Endothelial cell of umbilical vein (primary cell): Measurements from ENCODE around the gene TMEM270.

Experiments used
- FOS ChIP-seq: IDR thresholded peaks from 2 replicates; pipeline ENCODE4 v1.6.1; 2011; ENCODE audit warnings: mild to moderate bottlenecking, low read length, moderate library complexity, borderline replicate concordance; ENCODE audit not compliant: insufficient read depth
- MYC ChIP-seq: IDR thresholded peaks from one replicate; pipeline ENCODE4 v1.6.1; 2011; ENCODE audit warnings: mild to moderate bottlenecking, low read depth, low read length
- POLR2A ChIP-seq: IDR thresholded peaks from 2 replicates; pipeline ENCODE4 v1.6.1; 2012; ENCODE audit warnings: low read depth, mild to moderate bottlenecking, control low read depth, low read length
- POLR2AphosphoS5 ChIP-seq: IDR thresholded peaks from 2 replicates; pipeline ENCODE4 v1.6.1; 2012; ENCODE audit warnings: low read depth, mild to moderate bottlenecking, control low read depth, low read length, moderate library complexity; ENCODE audit not compliant: insufficient read depth
- TF ChIP-seq, protein P1 (sequence below), 2 donors: IDR thresholded peaks; 1 replicate in 1 of 2; 2 replicates in 1 of 2; pipeline ENCODE4 v1.5.1; 2011; ENCODE audit warnings: low read length in 2 of 2, mild to moderate bottlenecking in 2 of 2, moderate library complexity in 2 of 2, control low read depth in 1 of 2, inconsistent platforms in 1 of 2, low read depth in 1 of 2; ENCODE audit not compliant: insufficient read depth in 1 of 2; ENCODE audit errors: extremely low read depth in 1 of 2

DNA sequence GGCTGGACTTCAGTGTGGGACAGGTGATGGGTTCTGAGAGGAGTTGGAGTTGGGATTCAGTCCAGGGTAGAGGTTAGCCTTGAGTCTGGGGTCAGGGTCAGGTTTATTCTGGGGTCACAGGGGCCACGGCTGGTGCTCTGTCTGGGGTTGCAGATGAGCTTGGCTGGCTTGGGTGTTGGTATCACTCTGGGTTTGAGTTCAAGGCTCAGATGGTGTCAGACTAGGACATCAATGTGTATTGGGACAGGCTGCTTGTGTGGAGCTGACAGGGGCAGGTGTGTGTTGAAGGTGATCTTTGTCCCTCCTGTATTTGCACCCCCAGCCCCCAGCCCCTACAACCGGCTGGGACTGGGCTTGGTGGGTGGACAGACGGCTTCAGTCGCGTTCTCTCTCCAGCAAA is 26.8 kb downstream of the TMEM270 start:
- TF ChIP-seq POLR2A (no peak), FOS (no peak), POLR2AphosphoS5 (no peak), MYC (no peak)
- TF ChIP-seq, protein P1, sequence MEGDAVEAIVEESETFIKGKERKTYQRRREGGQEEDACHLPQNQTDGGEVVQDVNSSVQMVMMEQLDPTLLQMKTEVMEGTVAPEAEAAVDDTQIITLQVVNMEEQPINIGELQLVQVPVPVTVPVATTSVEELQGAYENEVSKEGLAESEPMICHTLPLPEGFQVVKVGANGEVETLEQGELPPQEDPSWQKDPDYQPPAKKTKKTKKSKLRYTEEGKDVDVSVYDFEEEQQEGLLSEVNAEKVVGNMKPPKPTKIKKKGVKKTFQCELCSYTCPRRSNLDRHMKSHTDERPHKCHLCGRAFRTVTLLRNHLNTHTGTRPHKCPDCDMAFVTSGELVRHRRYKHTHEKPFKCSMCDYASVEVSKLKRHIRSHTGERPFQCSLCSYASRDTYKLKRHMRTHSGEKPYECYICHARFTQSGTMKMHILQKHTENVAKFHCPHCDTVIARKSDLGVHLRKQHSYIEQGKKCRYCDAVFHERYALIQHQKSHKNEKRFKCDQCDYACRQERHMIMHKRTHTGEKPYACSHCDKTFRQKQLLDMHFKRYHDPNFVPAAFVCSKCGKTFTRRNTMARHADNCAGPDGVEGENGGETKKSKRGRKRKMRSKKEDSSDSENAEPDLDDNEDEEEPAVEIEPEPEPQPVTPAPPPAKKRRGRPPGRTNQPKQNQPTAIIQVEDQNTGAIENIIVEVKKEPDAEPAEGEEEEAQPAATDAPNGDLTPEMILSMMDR (IDR thresholded peaks at IDR 0.05; ENCODE audit: extremely low read depth in 1 of 2, insufficient read depth in 1 of 2, low read depth in 1 of 2, low read length in 2 of 2): no peak
